ENCODE measurements around the gene RCCD1.

The RCCD1 gene

GRCh38 chr15:90957031-90957790, 2.5 kb downstream of the RCCD1 start:
- no peak for DNase-seq (ENCODE audit: low spot score)
- TF ChIP-seq, protein P1, sequence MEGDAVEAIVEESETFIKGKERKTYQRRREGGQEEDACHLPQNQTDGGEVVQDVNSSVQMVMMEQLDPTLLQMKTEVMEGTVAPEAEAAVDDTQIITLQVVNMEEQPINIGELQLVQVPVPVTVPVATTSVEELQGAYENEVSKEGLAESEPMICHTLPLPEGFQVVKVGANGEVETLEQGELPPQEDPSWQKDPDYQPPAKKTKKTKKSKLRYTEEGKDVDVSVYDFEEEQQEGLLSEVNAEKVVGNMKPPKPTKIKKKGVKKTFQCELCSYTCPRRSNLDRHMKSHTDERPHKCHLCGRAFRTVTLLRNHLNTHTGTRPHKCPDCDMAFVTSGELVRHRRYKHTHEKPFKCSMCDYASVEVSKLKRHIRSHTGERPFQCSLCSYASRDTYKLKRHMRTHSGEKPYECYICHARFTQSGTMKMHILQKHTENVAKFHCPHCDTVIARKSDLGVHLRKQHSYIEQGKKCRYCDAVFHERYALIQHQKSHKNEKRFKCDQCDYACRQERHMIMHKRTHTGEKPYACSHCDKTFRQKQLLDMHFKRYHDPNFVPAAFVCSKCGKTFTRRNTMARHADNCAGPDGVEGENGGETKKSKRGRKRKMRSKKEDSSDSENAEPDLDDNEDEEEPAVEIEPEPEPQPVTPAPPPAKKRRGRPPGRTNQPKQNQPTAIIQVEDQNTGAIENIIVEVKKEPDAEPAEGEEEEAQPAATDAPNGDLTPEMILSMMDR (IDR thresholded peaks at IDR 0.05; ENCODE audit: extremely low read depth, missing control alignments), result no peak

DNA sequence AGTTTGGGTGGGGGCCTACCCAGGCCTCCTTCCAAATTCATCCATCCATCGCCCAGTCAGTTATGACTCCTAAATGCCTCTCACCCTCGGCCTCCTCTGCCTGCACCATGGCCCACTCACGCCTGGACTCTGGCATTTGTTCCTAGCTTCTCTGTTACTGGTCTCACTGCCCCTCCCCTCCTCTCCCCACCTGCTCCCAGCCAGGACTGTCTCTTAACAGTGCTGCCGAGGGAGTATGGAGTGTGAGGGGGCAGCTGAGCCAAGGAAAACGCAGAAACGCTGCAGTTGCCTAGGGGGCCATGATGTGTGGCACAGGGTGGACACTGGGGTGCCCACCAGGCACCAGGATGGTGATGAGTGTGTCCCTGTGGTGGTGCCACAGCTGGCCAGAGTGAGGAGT, 3.1 kb downstream of the RCCD1 start:
- DNase-seq (ENCODE audit: low spot score), result no peak
- TF ChIP-seq, protein P1 (IDR thresholded peaks at IDR 0.05; ENCODE audit: extremely low read depth, missing control alignments), result no peak

DNA sequence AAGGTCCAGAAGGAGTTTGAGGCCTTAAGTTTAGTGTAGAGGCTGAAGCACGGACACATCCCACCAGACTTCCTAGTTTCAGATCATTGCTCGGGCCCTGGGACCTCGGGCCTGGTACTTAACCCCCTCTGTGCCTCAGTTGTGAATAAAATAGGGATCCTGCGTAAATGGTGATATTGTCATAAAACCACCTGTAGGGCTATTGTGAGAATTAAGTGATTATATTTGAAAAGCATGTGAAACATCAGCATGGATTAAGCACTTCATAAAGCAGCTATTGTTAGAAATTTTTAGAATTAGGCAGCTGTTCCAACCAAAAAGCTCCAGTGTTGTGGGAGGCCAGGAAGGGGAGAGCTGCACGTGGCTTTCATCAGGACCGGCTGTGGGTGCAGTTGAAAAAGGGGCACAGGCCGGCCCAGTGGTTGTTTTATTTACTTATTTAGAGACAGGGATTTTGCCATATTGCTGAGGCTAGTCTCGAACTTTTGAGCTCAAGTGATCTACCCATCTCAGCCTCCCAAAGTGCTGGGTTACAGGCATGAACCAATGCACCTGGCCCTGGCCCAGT, 4.4 kb downstream of the RCCD1 start:
- TF ChIP-seq, protein P1 (IDR thresholded peaks at IDR 0.05; ENCODE audit: extremely low read depth, missing control alignments), result no peak
- no peak for DNase-seq (ENCODE audit: low spot score)

DNA sequence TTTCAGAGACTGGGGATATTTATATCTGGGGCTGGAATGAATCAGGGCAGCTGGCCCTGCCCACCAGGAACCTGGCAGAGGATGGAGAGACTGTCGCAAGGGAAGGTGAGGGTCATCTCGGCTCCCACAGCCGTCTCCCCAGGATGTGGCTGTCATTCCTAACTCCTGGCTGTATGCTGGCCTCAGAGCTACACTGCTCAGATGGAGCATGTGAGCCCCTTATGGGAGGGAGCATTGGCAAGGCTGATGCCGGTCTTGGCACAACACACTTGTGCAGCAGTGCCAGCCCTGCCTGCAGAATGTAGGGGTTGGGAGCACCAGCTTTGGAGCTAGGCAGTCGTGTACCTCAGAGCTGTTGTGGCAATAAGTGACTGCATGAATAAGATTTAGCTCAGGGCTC, 5.2 kb downstream of the RCCD1 start:
- DNase-seq (ENCODE audit: low spot score), result no peak
- TF ChIP-seq, protein P1 (IDR thresholded peaks at IDR 0.05; ENCODE audit: extremely low read depth, missing control alignments), result no peak

GRCh38 chr15:90960298-90961091, 5.8 kb downstream of the RCCD1 start:
- TF ChIP-seq, protein P1 (IDR thresholded peaks at IDR 0.05; ENCODE audit: extremely low read depth, missing control alignments), result no peak
- no peak for DNase-seq (ENCODE audit: low spot score)

GRCh38 chr15:90962021-90962420, 7.3 kb downstream of the RCCD1 start:
- TF ChIP-seq, protein P1 (IDR thresholded peaks at IDR 0.05; ENCODE audit: extremely low read depth, missing control alignments), result no peak
- DNase-seq (ENCODE audit: low spot score), result no peak

DNA sequence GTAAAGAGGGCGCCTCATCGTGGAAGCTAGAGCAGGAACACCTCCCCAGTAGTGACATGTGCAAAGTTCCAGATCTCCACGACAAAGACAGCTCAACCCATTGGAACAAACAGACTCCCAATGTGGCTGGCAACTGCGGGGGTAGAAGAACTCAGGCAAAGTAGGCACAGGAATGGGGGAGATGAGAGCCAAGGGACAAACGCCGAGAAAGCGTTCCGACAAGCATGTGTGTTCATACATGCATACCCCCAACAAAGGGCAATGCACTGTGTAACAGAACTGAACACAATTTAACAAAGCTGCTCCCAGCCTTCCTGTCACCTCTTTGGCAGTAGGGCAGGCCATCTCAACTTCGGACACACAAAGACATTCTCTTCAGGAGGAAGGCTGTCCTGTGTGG, 11.6 kb downstream of the RCCD1 start:
- TF ChIP-seq, protein P1 (IDR thresholded peaks at IDR 0.05; ENCODE audit: extremely low read depth, missing control alignments), result no peak
- no peak for DNase-seq (ENCODE audit: low spot score)

Measured in GM20000 (cell line).